Measurements from ENCODE around the gene GTF2IRD1. TPM values are rescaled to one million over a fixed set of nuclear protein-coding genes. Genes with fewer than 3 reads are reported as not detected.

GTF2IRD1 gene
- total and polyA plus RNA-seq, 9 of the 15 experiments (the other 6 are each of a cell fraction or from before 2014, with no cell fraction given) = 9.1 to 30.2 (median 14.0) TPM

DNA sequence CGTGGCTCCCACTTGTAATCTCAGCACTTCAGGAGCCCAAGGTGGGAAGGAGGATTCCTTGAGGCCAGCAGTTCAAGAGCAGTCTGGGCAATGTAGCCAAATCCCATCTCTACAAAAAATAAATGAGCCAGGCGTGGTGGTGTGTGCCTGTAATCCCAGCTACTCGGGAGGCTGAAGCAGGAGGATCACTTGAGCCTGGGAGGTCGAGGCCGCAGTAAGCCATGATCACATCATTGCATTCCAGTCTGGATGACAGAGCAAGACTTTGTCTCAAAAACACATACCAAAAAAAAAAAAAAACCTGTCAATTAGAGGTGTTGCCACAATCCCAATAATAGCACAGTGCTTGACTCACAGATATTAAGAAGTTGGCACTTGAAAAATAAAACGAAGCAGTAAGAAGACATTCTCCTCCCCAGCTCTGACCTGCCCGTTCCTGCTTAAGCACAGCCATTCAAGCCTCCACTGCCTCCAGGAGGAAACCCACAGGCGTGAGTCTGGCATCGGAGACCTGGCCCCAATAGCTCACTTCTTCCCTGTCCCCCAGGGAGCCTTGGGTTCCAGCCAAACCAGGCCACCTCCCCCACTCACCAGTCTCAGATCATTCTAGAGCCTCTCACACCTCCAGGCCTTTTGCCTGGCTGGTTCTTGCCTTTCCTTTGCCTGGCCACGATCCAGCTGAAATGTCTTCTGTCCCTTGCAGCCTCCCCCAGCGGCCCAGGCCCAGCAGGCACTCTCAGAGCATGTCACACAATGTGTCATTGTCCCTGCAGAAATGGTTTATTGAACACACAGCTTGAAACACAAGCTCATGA is 158.5 kb downstream of the GTF2IRD1 start:
- no peak overlapping the region for H3K4me2 ChIP-seq (ENCODE audit: insufficient read depth, low read length)
- CTCF ChIA-PET (ENCODE audit: low intra/inter-chr PET ratio) = no interaction called here

DNA sequence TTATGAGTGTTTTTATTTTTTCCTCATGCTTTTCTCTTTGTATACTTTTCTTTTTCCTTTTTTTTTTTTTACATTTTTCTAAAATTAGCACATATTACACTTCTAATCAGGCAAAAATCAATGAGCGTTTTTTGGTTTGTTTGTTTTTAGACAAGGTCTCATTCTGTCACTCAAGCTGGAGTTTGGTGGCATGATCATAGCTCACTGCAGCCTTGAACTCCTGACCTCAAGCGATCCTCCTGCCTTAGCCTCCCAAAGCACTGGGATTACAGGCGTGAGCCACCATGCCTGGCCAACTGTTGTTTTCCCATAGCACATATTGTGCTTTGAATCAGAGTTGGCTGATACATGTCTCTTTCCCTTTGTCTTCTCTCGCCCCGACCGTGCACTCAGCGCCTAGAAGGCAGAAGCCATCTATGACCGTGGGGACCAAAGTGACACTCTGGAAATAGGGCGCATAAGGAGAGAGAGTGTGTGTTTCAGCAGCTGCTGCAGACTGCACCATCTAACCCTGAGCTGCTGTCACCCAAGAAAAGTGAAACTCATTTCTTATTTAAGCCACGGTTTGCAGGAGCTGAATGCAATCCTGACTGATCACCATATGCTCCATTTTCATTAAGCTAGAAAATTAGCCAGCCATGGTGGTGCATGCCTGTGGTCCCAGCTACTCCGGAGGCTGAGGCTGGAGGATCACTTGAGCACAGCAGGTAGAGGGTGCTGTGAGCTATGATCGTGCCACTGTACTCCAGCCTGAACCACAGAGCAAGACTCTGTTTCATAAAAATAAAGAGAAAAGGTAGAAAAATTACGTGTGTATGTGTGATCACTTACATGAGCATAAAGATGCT is 162.5 kb downstream of the GTF2IRD1 start:
- Histone ChIP-seq H2AFZ (ENCODE audit: low read depth, low read length) (peak overlapping the region; percentile 55; the same call in 1 of the 2 replicates), H3K9me1 (ENCODE audit: control insufficient read depth, insufficient read depth, low read length) (no peaks in the 10 kb centered on the region), H4K20me1 (replicated peaks; ENCODE audit: control insufficient read depth, insufficient read depth, low read length) (no peaks in the 10 kb centered on the region), H3K79me2 (ENCODE audit: control insufficient read depth, insufficient read depth, low read length) (no peaks in the 10 kb centered on the region), H3K27me3 (ENCODE audit: control insufficient read depth in 2 of 2, insufficient read depth in 2 of 2, low read length in 2 of 2) (no peaks in the 10 kb centered on the region), H3K4me2 (ENCODE audit: insufficient read depth, low read length) (no peak overlapping the region), H3K4me3 (no peak overlapping the region), H3K27ac (ENCODE audit: extremely low read depth, low read depth, low read length) (no peak overlapping the region), H3K4me1 (replicated peaks in 1 of 2; ENCODE audit: control insufficient read depth in 2 of 2, insufficient read depth in 2 of 2, low read length in 2 of 2) (peaks cover 15 to 19% of the 10 kb centered on the region in 2 experiments), H3K9ac (ENCODE audit: insufficient read depth in 1 of 2, low read depth in 2 of 2, low read length in 2 of 2) (no peak overlapping the region; a peak in 1 of 4 replicates), H3K9me3 (replicated peaks; ENCODE audit: control insufficient read depth, insufficient read depth, low read depth, low read length) (no peaks in the 10 kb centered on the region), H3K36me3 (ENCODE audit: control insufficient read depth, insufficient read depth, low read length) (no peaks in the 10 kb centered on the region)
- DNase-seq (ENCODE audit: extremely low read depth in 1 of 4, low spot score in 3 of 4) (no peak), ATAC-seq (peak; percentile 21; the same call in 2 of the 3 replicates), FAIRE-seq (no peak)
- CTCF ChIA-PET (ENCODE audit: low intra/inter-chr PET ratio) = no interaction called here
- in situ Hi-C loops (cut with MboI) (no loop called here), intact Hi-C loops (cut with micrococcal nuclease) (no loop called here)
- BruUV-seq (replicated peaks) = no TSS peak
- POLR2A ChIA-PET = interaction anchor here (0.6 kb wide), 1 partner anchor 30 kb away, joined by 3 read pairs; no protein-coding TSS in a partner anchor
- WGBS (ENCODE audit: insufficient coverage, low coverage, missing lambda C conversion rate) = 65% methylated on average over 13 of the region's 13 CpGs
- TF ChIP-seq PURB (CRISPR knock-in tag; IDR thresholded peaks at IDR 0.05; ENCODE audit: low read depth) (0 out of 2 replicates have a peak, but pooled peaks have one; percentile 38), ZNF764 (CRISPR knock-in tag; IDR thresholded peaks at IDR 0.05; ENCODE audit: low read depth) (no peak)
- TF ChIP-seq, protein P1, sequence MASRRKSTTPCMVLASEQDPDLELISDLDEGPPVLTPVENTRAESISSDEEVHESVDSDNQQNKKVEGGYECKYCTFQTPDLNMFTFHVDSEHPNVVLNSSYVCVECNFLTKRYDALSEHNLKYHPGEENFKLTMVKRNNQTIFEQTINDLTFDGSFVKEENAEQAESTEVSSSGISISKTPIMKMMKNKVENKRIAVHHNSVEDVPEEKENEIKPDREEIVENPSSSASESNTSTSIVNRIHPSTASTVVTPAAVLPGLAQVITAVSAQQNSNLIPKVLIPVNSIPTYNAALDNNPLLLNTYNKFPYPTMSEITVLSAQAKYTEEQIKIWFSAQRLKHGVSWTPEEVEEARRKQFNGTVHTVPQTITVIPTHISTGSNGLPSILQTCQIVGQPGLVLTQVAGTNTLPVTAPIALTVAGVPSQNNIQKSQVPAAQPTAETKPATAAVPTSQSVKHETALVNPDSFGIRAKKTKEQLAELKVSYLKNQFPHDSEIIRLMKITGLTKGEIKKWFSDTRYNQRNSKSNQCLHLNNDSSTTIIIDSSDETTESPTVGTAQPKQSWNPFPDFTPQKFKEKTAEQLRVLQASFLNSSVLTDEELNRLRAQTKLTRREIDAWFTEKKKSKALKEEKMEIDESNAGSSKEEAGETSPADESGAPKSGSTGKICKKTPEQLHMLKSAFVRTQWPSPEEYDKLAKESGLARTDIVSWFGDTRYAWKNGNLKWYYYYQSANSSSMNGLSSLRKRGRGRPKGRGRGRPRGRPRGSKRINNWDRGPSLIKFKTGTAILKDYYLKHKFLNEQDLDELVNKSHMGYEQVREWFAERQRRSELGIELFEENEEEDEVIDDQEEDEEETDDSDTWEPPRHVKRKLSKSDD (conservative IDR thresholded peaks at IDR 0.05; ENCODE audit: low read length) = no peak
- TF ChIP-seq, protein P2, sequence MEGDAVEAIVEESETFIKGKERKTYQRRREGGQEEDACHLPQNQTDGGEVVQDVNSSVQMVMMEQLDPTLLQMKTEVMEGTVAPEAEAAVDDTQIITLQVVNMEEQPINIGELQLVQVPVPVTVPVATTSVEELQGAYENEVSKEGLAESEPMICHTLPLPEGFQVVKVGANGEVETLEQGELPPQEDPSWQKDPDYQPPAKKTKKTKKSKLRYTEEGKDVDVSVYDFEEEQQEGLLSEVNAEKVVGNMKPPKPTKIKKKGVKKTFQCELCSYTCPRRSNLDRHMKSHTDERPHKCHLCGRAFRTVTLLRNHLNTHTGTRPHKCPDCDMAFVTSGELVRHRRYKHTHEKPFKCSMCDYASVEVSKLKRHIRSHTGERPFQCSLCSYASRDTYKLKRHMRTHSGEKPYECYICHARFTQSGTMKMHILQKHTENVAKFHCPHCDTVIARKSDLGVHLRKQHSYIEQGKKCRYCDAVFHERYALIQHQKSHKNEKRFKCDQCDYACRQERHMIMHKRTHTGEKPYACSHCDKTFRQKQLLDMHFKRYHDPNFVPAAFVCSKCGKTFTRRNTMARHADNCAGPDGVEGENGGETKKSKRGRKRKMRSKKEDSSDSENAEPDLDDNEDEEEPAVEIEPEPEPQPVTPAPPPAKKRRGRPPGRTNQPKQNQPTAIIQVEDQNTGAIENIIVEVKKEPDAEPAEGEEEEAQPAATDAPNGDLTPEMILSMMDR (IDR thresholded peaks at IDR 0.05 in 2 of 3, conservative IDR thresholded peaks at IDR 0.05 in 1 of 3; ENCODE audit: insufficient read depth in 2 of 3, low read depth in 1 of 3, low read length in 3 of 3) = 0 out of 6 replicates have a peak, but pooled peaks of 1 of the 3 experiments have one; percentile 8

More for the DNA sequence above, 158.5 kb downstream of the GTF2IRD1 start:
- Histone ChIP-seq H3K9me3 (replicated peaks; ENCODE audit: control insufficient read depth, insufficient read depth, low read depth, low read length) (no peaks in the 10 kb centered on the region), H3K4me3 (no peak overlapping the region), H3K27me3 (ENCODE audit: control insufficient read depth in 2 of 2, insufficient read depth in 2 of 2, low read length in 2 of 2) (no peaks in the 10 kb centered on the region), H3K9ac (ENCODE audit: insufficient read depth in 1 of 2, low read depth in 2 of 2, low read length in 2 of 2) (peak overlapping the region in 1 of 2 experiments; percentile 82; a peak in 2 of 4 replicates), H2AFZ (ENCODE audit: low read depth, low read length) (peak overlapping the region; percentile 46; the same call in 1 of the 2 replicates), H3K9me1 (ENCODE audit: control insufficient read depth, insufficient read depth, low read length) (no peaks in the 10 kb centered on the region), H3K36me3 (ENCODE audit: control insufficient read depth, insufficient read depth, low read length) (no peaks in the 10 kb centered on the region), H3K27ac (ENCODE audit: extremely low read depth, low read depth, low read length) (no peak overlapping the region), H3K4me1 (replicated peaks in 1 of 2; ENCODE audit: control insufficient read depth in 2 of 2, insufficient read depth in 2 of 2, low read length in 2 of 2) (peaks cover 10 to 12% of the 10 kb centered on the region in 2 experiments), H3K79me2 (ENCODE audit: control insufficient read depth, insufficient read depth, low read length) (no peaks in the 10 kb centered on the region), H4K20me1 (replicated peaks; ENCODE audit: control insufficient read depth, insufficient read depth, low read length) (no peaks in the 10 kb centered on the region)
- FAIRE-seq (peak; percentile 32), ATAC-seq (peak; percentile 71), DNase-seq (ENCODE audit: extremely low read depth in 1 of 4, low spot score in 3 of 4) (peak in 3 of 4 experiments; percentile 32 to 54 (median 38))
- intact Hi-C loops (cut with micrococcal nuclease) = no loop called here
- POLR2A ChIA-PET = interaction anchor here (0.7 to 1.5 kb wide), 4 partner anchors 10 to 15 kb away, joined by 3 to 5 read pairs (median 3); no protein-coding TSS in a partner anchor
- in situ Hi-C loops (cut with MboI) = no loop called here
- no TSS peak for BruUV-seq (replicated peaks)
- WGBS (ENCODE audit: insufficient coverage, low coverage, missing lambda C conversion rate) = 39% methylated on average over 11 of the region's 11 CpGs
- TF ChIP-seq TCF3 (CRISPR knock-in tag; IDR thresholded peaks at IDR 0.05) = no peak
- peak; percentile 88 for TF ChIP-seq NFIC (IDR thresholded peaks at IDR 0.05)
